Measurements from ENCODE around the gene NDUFAF3.
"Not testable (repeated sequence)": the region's sequence is repeated elsewhere in the genome, so short reads cannot be mapped to it uniquely, and the experiment has no call there.

NDUFAF3 gene

DNA sequence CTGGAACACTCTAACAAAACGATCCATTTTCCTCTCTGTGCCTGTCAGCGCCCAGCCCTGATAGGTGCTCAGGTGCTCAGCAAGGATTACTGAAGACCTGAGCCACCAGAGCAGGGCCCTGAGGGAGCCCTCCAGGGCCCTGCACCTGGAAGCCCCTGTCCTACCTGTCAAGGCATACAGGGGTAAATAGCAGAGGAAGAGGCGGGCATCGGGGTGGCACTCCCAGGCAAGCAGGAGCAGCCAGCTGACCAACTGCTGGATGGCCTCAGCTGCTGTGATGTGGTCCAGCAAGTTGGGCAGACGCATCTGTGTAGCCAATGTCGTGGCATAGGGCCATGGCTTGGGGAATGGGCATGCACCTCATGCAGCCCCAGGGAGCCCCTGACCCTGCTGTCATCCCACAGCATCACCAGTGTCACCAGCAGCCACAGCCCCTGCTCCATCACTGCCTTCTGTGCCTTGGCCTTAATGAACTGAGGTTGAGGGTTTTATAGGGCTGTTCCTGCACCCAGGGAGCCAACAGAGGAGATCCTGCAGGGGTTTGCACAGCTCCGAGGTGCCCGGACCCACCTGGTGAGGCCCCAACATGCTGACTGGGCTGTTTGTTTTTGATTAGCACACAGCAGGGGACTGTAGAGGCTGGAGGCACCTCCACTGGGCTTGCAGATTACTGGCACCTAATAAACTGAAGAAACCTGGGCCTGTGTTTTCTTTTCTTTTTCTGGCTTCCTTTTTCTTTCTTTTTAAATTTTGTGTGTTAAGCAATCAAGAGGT is 22.6 kb upstream of the NDUFAF3 start:
- Histone ChIP-seq H3K27ac (ENCODE audit: low read depth, low read length) (no peak overlapping the region), H3K9ac (ENCODE audit: low read depth in 1 of 2, low read length in 2 of 2) (no peak overlapping the region), H3K27me3 (ENCODE audit: control insufficient read depth in 1 of 2, insufficient read depth in 2 of 2, low read length in 2 of 2) (no peaks in the 10 kb centered on the region), H3K4me1 (ENCODE audit: control insufficient read depth in 1 of 2, insufficient read depth in 2 of 2, low read length in 2 of 2) (no peaks in the 10 kb centered on the region), H3K36me3 (ENCODE audit: control insufficient read depth in 1 of 2, insufficient read depth in 2 of 2, low read length in 2 of 2) (peaks cover 8 to 22% of the 10 kb centered on the region in 2 donors), H3K9me3 (ENCODE audit: control insufficient read depth in 1 of 2, low read length in 2 of 2) (no peaks in the 10 kb centered on the region), H3K4me3 (ENCODE audit: low read depth in 1 of 2, low read length in 2 of 2) (no peak overlapping the region)

DNA sequence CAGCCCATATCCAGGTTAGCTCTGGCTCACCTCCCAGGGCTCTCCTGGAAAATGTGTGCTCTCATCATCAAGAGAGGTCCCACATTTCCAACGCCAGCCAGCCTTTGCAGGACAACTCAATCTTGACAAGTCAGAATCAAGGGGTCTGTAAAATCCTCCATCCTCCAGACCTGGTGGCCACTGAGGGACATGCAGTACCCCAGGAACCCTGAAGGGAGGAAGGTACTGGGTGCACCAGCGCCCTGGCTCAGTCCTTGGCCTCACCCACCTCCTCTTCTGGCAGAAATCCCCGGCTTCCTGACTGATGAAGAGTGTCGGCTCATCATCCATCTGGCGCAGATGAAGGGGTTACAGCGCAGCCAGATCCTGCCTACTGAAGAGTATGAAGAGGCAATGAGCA is 20.8 kb upstream of the NDUFAF3 start:
- H3K36me3 ChIP-seq (ENCODE audit: control insufficient read depth in 1 of 2, insufficient read depth in 2 of 2, low read length in 2 of 2) = peaks cover 8 to 17% of the 10 kb centered on the region in 2 donors
- no peaks in the 10 kb centered on the region for H3K9me3 ChIP-seq (ENCODE audit: control insufficient read depth in 1 of 2, low read length in 2 of 2)
- no peak overlapping the region for H3K9ac ChIP-seq (ENCODE audit: low read depth in 1 of 2, low read length in 2 of 2)
- H3K4me3 ChIP-seq (ENCODE audit: low read depth in 1 of 2, low read length in 2 of 2) = no peak overlapping the region
- H3K27ac ChIP-seq (ENCODE audit: low read depth, low read length) = no peak overlapping the region
- H3K4me1 ChIP-seq (ENCODE audit: control insufficient read depth in 1 of 2, insufficient read depth in 2 of 2, low read length in 2 of 2) = peaks cover 2 to 6% of the 10 kb centered on the region in 2 donors
- no peaks in the 10 kb centered on the region for H3K27me3 ChIP-seq (ENCODE audit: control insufficient read depth in 1 of 2, insufficient read depth in 2 of 2, low read length in 2 of 2)

DNA sequence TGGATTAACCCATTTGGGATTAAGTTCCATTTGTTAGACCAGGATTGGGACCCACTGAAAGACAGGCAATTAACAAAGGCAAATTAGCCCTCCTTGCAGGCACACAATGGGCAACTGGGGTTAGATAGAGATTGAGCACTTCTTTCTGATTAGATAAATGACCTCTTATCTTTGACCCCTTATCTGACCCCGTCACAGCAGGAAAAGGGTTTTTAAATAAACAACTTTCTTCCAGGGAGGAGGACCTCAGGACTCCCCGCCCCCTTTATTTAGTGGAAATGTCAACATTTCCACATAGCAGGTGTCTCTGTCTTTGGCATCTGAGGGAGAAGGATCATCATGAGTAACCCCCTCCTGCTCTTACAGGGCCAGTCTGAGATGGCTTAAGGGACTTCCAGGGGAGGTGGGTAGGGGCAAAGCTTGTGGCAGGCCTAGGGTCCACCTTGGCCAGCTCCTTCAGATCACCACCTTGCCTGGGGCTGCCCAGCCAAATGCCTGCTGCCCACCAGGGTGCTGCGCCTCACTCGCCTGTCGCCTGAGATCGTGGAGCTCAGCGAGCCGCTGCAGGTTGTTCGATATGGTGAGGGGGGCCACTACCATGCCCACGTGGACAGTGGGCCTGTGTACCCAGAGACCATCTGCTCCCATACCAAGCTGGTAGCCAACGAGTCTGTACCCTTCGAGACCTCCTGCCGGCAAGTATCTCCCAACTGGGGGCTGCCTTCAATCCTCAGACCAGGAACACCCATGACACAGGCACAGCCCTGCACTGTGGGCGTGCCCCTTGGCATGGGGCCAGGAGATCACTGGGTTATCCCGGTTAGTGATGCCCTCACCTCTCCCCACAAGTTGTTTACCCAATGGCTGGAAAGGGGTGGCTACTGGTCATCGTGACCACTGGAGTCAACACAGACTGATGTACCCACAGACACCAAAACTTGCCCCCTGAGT is 17.3 kb upstream of the NDUFAF3 start:
- peaks cover 15 to 19% of the 10 kb centered on the region in 2 donors for H3K4me1 ChIP-seq (ENCODE audit: control insufficient read depth in 1 of 2, insufficient read depth in 2 of 2, low read length in 2 of 2)
- H3K36me3 ChIP-seq (ENCODE audit: control insufficient read depth in 1 of 2, insufficient read depth in 2 of 2, low read length in 2 of 2) = peaks cover 0 to 8% of the 10 kb centered on the region in 2 donors
- no peak overlapping the region for H3K27ac ChIP-seq (ENCODE audit: low read depth, low read length)
- no peak overlapping the region for H3K4me3 ChIP-seq (ENCODE audit: low read depth in 1 of 2, low read length in 2 of 2)
- H3K27me3 ChIP-seq (ENCODE audit: control insufficient read depth in 1 of 2, insufficient read depth in 2 of 2, low read length in 2 of 2) = no peaks in the 10 kb centered on the region
- H3K9ac ChIP-seq (ENCODE audit: low read depth in 1 of 2, low read length in 2 of 2) = no peak overlapping the region
- no peaks in the 10 kb centered on the region for H3K9me3 ChIP-seq (ENCODE audit: control insufficient read depth in 1 of 2, low read length in 2 of 2)

DNA sequence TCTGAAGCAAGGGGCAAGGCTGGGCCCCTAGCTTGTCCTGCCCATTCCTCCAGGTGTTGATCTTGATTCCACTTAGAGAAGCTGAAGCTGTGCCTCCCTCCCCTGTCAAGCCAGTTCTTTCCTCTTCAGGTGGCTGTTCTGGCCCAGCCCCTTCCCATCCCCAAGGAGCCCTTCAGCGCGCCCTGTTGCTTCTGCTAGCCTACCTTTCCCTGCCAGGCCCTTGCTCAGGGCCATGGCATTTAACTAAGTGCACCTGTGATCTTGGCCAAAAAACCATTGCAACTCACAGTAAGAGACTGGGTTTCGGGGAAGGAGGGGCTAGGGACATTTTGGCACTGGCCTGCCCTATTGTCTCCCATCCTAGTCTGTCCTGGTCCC is 16.6 kb upstream of the NDUFAF3 start:
- H3K27ac ChIP-seq (ENCODE audit: low read depth, low read length) = no peak overlapping the region
- H3K9me3 ChIP-seq (ENCODE audit: control insufficient read depth in 1 of 2, low read length in 2 of 2) = no peaks in the 10 kb centered on the region
- H3K9ac ChIP-seq (ENCODE audit: low read depth in 1 of 2, low read length in 2 of 2) = no peak overlapping the region
- peaks cover 0 to 8% of the 10 kb centered on the region in 2 donors for H3K36me3 ChIP-seq (ENCODE audit: control insufficient read depth in 1 of 2, insufficient read depth in 2 of 2, low read length in 2 of 2)
- H3K4me1 ChIP-seq (ENCODE audit: control insufficient read depth in 1 of 2, insufficient read depth in 2 of 2, low read length in 2 of 2) = peaks cover 15 to 19% of the 10 kb centered on the region in 2 donors
- H3K4me3 ChIP-seq (ENCODE audit: low read depth in 1 of 2, low read length in 2 of 2) = no peak overlapping the region
- H3K27me3 ChIP-seq (ENCODE audit: control insufficient read depth in 1 of 2, insufficient read depth in 2 of 2, low read length in 2 of 2) = no peaks in the 10 kb centered on the region

- Histone ChIP-seq H3K4me1 (ENCODE audit: control insufficient read depth in 1 of 2, insufficient read depth in 2 of 2, low read length in 2 of 2) (peaks cover 15 to 19% of the 10 kb centered on the region in 2 donors), H3K36me3 (ENCODE audit: control insufficient read depth in 1 of 2, insufficient read depth in 2 of 2, low read length in 2 of 2) (peaks cover 0 to 8% of the 10 kb centered on the region in 2 donors), H3K4me3 (ENCODE audit: low read depth in 1 of 2, low read length in 2 of 2) (peak overlapping the region; percentile 90 to 94), H3K27me3 (ENCODE audit: control insufficient read depth in 1 of 2, insufficient read depth in 2 of 2, low read length in 2 of 2) (no peaks in the 10 kb centered on the region), H3K9me3 (ENCODE audit: control insufficient read depth in 1 of 2, low read length in 2 of 2) (no peaks in the 10 kb centered on the region), H3K9ac (ENCODE audit: low read depth in 1 of 2, low read length in 2 of 2) (peak overlapping the region; percentile 98 to 99), H3K27ac (ENCODE audit: low read depth, low read length) (peak overlapping the region; percentile 98)
Measured at GRCh38 chr3:49005998-49006397, 15.9 kb upstream of the NDUFAF3 start.

GRCh38 chr3:49006408-49007067 is 15.4 kb upstream of the NDUFAF3 start:
- no peaks in the 10 kb centered on the region for H3K9me3 ChIP-seq (ENCODE audit: control insufficient read depth in 1 of 2, low read length in 2 of 2)
- H3K4me3 ChIP-seq (ENCODE audit: low read depth in 1 of 2, low read length in 2 of 2) = peak overlapping the region; percentile 90 to 94
- peaks cover 15 to 19% of the 10 kb centered on the region in 2 donors for H3K4me1 ChIP-seq (ENCODE audit: control insufficient read depth in 1 of 2, insufficient read depth in 2 of 2, low read length in 2 of 2)
- peak overlapping the region; percentile 98 for H3K27ac ChIP-seq (ENCODE audit: low read depth, low read length)
- no peaks in the 10 kb centered on the region for H3K27me3 ChIP-seq (ENCODE audit: control insufficient read depth in 1 of 2, insufficient read depth in 2 of 2, low read length in 2 of 2)
- H3K36me3 ChIP-seq (ENCODE audit: control insufficient read depth in 1 of 2, insufficient read depth in 2 of 2, low read length in 2 of 2) = peaks cover 0 to 13% of the 10 kb centered on the region in 2 donors
- peak overlapping the region; percentile 98 to 99 for H3K9ac ChIP-seq (ENCODE audit: low read depth in 1 of 2, low read length in 2 of 2)

GRCh38 chr3:49007068-49007770 is 14.7 kb upstream of the NDUFAF3 start, which contains the start of gene WDR6:
TSS of gene WDR6 (plus strand) at chr3:49007391. CDS start at chr3:49007432, 41 bp downstream.
- H3K4me3 ChIP-seq (ENCODE audit: low read depth in 1 of 2, low read length in 2 of 2) = peak within 1 kb of the TSS; percentile 90 to 94
- no peaks in the 10 kb centered on the region for H3K27me3 ChIP-seq (ENCODE audit: control insufficient read depth in 1 of 2, insufficient read depth in 2 of 2, low read length in 2 of 2)
- H3K36me3 ChIP-seq (ENCODE audit: control insufficient read depth in 1 of 2, insufficient read depth in 2 of 2, low read length in 2 of 2) = peaks cover 0 to 14% of the 10 kb centered on the region in 2 donors
- no peaks in the 10 kb centered on the region for H3K9me3 ChIP-seq (ENCODE audit: control insufficient read depth in 1 of 2, low read length in 2 of 2)
- H3K4me1 ChIP-seq (ENCODE audit: control insufficient read depth in 1 of 2, insufficient read depth in 2 of 2, low read length in 2 of 2) = peaks cover 15 to 19% of the 10 kb centered on the region in 2 donors
- peak within 1 kb of the TSS; percentile 98 for H3K27ac ChIP-seq (ENCODE audit: low read depth, low read length)
- peak within 1 kb of the TSS; percentile 98 to 99 for H3K9ac ChIP-seq (ENCODE audit: low read depth in 1 of 2, low read length in 2 of 2)

- H3K36me3 ChIP-seq (ENCODE audit: control insufficient read depth in 1 of 2, insufficient read depth in 2 of 2, low read length in 2 of 2) = peaks cover 0 to 19% of the 10 kb centered on the region in 2 donors
- peaks cover 15 to 19% of the 10 kb centered on the region in 2 donors for H3K4me1 ChIP-seq (ENCODE audit: control insufficient read depth in 1 of 2, insufficient read depth in 2 of 2, low read length in 2 of 2)
- no peaks in the 10 kb centered on the region for H3K27me3 ChIP-seq (ENCODE audit: control insufficient read depth in 1 of 2, insufficient read depth in 2 of 2, low read length in 2 of 2)
- no peaks in the 10 kb centered on the region for H3K9me3 ChIP-seq (ENCODE audit: control insufficient read depth in 1 of 2, low read length in 2 of 2)
- peak overlapping the region; percentile 98 to 99 for H3K9ac ChIP-seq (ENCODE audit: low read depth in 1 of 2, low read length in 2 of 2)
- peak overlapping the region; percentile 98 for H3K27ac ChIP-seq (ENCODE audit: low read depth, low read length)
- H3K4me3 ChIP-seq (ENCODE audit: low read depth in 1 of 2, low read length in 2 of 2) = peak overlapping the region; percentile 90 to 94
Measured at GRCh38 chr3:49007771-49008528, 14.0 kb upstream of the NDUFAF3 start.

GRCh38 chr3:49008627-49009026 is 13.3 kb upstream of the NDUFAF3 start:
- Histone ChIP-seq H3K9ac (ENCODE audit: low read depth in 1 of 2, low read length in 2 of 2) (peak overlapping the region in 1 of 2 donors; percentile 40), H3K36me3 (ENCODE audit: control insufficient read depth in 1 of 2, insufficient read depth in 2 of 2, low read length in 2 of 2) (peaks cover 2 to 25% of the 10 kb centered on the region in 2 donors), H3K4me1 (ENCODE audit: control insufficient read depth in 1 of 2, insufficient read depth in 2 of 2, low read length in 2 of 2) (peaks cover 15 to 19% of the 10 kb centered on the region in 2 donors), H3K4me3 (ENCODE audit: low read depth in 1 of 2, low read length in 2 of 2) (peak overlapping the region; percentile 90 to 94)
- not testable (repeated sequence) for H3K27me3 ChIP-seq (ENCODE audit: control insufficient read depth in 1 of 2, insufficient read depth in 2 of 2, low read length in 2 of 2); H3K9me3 ChIP-seq (ENCODE audit: control insufficient read depth in 1 of 2, low read length in 2 of 2); H3K27ac ChIP-seq (ENCODE audit: low read depth, low read length)
